Measurements from ENCODE around the gene DGCR8.

DGCR8 gene

DNA sequence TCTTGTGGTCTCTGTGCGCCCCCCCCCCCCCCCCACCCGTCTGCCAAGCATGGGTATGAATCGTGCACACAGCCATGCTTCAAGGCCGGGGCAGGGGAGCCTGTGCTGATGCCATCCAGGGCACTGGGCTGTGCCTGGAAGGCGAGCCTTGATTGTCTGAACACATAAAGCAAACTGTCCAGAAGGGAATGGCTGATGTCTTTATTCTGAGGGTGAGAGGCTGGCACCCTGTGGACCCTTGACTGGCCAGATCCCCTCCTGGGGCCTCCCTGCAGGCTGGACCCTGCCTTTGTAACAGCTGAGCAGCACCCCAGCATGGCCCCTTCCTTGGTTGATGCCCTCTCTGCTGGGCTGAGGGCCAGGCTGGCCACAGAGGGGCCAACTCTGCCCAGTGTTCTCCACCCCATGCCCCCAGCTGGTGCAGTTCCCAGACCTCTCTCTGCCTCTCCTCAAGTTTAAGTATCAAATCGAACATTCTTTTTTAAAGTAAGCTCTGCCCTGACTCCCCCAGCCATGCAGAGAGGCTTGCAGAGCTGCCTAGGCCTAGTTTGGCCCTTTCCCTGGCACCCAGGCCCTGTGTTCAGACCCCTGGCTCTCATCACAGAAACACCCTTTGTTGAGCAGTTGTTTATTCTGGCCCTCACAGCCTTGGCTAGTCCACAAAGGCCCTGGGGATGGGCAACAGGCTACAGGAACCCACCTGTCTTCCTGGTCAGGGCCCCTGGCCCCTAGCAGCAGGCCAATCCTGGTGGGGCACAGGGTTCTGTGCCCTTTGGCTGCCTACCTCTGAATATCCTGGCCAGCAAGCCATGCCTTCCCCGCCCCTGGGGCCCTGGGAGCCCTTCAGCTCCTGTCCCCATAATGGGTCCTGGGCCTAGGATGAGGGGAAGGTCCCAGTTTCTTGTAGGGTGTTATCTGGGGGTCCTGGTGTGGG is 31.9 kb downstream of the DGCR8 start:
- no peak for DNase-seq

DNA sequence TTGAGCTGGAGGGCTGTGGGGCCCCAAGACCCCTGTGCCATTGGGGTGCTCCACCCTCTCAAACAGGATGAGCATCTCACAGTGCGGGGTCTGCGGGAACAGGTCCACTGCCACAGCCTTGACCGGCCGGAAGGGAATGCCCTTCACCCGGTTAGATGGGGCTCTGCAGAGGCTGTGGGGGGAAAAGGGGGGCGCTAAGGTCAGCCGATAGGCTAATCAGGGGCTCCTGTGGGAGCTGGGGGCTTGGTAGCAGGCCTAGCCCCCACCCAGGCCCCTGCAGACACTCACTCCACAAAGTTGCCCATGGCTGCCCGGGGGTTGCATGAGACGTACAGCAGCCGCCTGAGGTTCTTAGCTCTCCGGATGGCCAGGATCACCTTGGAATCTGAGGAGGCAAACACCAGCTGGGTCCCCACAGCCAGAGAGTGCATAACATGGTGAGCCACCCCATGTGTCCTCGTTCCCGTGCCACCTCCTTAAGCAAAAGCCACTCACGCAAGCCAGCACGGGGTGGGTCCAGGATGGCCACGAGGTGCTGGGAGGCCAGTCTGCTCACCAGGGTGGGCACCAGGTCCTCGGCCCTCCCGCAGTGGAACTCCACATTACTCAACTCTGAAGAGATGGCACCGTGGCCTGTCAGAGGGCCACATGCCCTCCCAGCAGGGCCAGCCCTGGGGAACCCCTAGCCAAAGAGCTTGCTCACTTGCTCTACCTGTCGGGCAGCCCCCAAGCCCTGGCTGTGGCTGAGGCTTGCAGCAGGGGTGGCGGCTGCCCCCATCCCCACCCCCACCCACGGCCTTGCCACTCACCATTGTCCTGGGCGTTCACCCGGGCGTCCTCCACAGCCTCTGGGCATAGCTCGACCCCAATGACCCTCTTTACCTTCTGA is 32.8 kb downstream of the DGCR8 start:
- no peak for DNase-seq

DNA sequence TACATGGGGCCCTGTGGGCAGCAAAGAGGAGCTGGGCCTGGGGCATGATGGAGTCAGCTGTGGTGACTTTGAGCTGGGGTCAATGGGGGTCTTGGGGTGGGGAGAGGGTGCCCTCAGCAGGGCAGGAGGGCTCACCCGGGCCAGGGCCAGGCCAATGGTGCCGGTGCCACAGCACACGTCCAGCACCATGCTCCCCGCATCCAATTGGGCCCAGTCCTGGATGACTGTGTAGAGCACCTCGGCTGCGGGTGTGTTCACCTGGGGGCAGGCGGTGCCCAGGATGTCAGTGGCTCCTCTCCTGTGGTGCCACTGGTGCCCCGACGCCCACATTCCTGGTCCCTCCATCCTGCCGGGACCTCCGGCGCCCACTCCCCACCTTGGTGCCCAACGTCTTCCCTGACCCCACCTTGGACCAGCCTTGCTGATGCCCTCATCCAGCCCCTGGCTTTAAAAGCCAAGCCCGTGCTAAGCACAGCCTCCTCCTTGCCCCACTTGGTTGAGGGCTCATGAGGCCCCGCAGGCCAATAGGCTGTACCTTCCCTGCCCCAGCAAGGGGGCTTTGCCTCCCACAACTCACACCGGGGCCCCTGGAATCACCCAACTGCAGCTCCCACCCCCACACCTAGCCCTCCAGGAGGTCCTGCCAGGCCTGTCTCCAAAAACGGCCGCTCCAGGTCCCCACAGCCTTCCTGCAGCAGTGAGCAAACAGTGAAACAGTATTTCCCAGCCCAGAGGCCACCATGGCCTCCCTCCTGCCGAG is 33.7 kb downstream of the DGCR8 start:
- no peak for DNase-seq

DNA sequence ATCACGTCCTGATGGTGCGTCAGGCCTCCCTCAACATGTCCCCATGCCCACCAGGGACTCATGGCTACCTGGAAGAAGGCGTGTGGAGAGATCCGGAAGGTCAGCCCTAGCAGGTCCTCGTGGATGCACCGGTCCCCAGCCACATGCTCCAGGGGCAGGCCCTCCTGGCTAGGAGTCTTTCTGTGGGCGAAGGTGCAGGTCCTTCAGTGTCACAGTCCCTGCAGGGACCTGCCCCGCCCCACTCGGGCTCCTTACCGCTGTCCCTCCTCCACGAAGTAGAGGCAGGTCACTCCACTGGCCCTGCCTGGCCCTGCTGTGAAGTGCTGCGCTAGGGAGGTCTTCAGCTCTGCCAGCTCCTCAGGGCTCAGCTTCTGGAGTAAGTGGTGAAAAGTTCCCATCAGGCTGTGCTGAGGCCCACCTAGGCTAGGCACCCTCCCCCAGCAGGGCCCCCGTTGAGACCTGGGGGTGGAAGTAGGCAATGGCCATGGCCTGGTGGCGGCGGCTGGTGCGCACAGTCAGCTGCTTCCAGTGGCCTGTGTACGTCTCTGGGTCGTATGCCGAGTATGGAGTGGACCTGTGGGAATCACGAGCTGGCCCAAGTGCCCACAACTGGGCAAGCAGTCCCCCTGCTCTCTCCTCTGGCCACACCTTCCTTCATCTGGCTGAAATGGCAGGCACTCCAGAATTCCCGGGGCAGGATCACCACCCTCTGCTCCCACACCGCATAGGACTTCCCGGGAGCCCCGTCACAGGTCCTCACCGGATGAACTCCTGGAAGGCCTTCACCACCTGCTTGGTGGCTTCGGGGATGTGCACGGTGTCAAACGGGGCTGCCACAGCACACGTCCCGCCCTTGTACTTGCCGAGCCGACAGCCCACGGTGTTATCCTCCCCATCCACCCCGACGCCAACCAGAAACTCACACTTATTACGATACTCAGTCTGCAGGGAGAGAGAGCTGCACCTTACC is 34.8 kb downstream of the DGCR8 start:
- DNase-seq: no peak

DNA sequence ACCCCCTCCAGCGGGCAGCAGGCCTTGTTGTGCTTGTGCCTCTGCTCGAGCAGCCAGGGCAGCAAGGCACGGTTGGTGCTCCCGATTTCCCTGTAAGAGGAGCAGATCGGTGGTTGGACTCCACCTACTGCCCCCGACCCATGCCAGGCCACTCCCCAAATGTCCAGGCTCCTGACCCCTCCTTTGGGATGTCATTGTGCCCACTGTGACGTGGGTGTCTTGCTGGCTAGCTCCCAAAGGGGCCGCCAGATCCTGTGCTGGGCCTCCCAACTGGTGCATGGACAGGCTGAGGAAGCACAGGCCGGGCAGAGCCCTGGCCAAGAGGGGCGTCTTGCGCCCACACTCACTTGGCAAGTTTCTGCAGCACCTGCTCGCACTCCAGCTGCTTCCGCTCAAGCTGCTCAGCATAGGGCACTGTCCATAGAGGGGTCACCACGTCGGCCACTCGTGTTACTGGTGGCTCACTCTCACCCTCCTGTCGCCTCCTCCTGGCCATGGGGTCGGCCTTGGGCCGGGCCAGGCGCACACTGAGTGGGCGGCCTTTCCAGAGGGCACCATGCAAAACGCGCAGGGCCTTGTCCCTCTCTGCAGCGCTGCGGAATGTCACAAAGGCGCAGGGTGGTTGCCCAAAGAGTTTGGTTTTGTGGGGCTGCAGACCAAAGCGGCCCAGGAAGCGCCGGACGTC is 35.8 kb downstream of the DGCR8 start, which contains the start of gene RANBP1:
Gene RANBP1, plus strand, starts transcription at position 414 of the 685 bp plus-strand sequence. Its CDS starts 81 bp downstream, at position 495.
- DNase-seq: no peak

DNA sequence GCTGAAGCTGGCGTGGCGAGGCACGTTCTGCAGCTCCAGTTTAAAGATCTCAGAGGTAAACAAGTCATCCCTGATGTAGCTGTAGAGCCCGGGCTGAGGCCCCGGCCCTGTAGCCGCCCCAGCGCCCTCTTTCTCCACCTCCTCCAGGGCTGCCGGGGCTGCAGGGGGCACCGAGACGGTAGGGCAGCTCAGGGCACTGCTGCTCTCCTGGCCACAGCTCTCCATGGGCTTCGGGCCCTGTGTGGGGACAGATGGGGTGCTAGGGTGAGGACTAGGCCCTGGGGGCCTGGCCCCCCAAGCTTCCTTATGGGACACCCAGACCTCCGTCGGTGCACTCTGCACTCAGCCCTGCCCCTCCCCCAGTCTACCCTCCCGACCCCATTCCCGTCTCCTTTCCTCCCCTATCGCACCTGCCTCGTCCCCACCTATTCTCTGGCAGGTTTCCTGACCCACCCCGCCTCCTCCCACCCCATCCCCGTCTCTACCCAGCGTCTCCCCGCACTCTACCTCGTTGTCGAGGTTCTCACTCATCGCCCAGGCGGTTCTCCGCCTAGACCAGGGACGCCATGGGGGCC is 36.4 kb downstream of the DGCR8 start:
- DNase-seq: no peak

DNA sequence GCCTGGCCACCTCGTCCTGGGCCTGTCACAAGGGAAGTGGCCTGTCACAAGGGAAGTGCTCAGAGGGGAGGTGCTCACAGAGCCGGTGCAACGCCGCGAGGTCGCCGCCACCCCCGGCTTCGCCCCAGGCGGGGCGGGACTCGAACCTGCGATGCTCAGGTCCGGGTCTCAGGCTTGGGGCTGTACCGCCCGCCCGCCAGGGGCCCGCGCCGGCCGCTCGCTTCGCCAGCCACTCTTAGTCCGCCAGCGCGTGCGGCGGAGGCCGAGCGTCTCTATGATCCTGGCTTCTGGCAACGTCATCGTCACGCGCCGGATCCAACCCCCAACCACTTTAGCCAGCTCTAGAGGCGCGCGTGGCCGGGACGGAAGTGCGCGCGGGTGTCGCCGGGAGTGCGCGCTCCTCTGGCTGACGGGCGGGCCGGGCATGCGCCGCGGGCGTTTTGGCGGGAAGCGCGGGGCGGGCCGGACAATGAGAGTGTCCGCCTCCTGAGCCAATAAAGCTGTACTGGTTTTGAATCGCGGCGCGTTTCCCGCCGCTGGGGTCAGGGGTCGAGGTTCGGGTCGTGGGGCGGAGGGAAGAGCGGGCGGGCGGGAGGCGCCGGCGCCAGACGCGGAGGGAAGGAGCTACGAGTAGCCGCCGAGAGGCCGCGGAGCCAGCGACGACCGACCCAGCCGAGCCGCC is 37.1 kb downstream of the DGCR8 start, which contains the start of gene TRMT2A:
Gene TRMT2A, minus strand, starts transcription at position 276 of the 682 bp plus-strand sequence. CDS start 320 bp downstream, outside the sequence.
- peak; percentile 96 for DNase-seq

DNA sequence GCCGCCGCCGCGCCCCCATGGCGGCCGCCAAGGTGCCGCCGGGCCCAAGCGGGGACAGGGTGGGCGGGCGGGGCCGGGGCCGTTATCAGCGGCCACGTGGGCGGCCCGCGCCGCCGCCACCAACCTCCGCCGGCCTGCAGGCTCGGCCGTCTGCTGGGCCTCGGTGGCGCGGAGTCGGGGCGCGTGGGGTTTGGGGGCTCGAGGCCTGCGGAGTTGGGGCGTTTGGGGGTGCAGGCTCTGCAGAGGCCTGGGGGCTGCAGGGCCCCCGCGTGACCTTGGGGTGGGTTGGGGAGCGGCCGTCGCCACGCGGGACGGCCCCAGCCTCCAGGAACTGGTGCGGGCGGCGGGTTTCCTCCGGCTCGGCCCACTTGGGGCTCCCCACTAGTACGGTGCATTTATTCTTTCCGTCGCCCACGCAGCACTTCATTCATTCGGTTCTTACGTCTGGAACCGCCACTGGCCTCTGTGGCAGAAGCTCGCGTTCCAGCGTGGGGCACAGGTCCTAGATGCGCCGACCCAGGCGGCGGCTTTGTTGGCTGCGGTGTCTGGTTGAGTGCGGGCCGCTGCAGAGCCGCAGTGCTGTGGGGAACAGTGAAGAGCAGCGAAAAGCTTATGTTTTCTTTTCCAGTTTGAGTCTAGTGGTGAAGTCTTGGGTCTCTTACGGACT is 37.7 kb downstream of the DGCR8 start:
- peak; percentile 77 for DNase-seq

DNA sequence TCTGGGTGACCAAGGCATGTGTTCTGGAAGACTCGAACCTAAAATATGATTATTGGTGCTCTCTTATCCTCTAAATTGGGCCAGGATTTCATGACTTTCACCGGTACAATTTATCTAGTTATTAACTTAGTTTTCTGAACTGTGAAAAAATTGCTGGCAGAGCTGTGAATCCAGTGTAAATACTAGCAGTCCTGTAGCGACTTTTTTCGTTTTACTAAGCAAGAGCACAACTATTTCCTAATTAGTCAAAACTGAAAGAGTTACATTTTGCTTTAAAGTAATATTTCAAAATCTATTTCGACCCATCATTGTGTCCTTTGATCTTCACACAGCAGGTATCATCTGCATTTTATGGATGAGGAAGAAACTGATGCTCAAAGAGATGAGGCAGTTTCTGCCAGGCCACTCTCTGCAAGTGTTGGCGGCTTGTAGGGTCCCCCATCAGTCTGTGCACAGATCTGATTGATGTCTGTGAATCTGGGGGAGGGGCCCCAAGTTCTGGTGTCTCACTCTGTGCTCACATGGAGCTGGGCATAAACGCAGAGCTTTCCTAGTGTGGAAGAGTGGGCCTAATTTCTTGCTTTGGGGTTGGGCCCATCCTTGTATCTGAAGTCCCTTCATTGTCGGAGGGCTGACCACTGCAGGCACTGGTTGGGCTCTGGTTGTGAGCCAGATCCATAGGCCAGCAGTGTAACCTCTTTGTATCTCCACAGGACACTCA is 38.4 kb downstream of the DGCR8 start:
- no peak for DNase-seq

DNA sequence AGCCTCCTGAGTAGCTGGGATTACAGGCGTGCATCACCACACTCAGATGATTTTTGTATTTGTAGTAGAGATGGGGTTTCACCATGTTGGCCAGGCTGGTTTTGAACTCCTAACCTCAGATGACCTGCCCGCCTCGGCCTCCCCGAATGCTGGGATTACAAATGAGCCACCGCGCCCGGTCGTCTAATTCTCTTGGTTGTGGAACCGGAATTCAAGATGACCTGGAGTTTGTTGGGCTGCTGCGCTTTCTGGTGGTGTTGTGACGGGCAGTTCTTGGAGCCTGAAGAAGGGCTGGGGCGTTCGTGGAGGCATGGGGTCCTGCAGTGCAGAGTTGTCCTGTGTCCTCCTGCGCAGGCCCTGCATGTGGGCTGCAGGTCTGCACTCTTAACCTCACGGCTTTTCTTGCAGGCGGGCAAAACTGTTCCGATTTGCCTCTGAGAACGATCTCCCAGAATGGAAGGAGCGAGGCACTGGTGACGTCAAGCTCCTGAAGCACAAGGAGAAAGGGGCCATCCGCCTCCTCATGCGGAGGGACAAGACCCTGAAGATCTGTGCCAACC is 41.9 kb downstream of the DGCR8 start:
- no peak for DNase-seq

DNA sequence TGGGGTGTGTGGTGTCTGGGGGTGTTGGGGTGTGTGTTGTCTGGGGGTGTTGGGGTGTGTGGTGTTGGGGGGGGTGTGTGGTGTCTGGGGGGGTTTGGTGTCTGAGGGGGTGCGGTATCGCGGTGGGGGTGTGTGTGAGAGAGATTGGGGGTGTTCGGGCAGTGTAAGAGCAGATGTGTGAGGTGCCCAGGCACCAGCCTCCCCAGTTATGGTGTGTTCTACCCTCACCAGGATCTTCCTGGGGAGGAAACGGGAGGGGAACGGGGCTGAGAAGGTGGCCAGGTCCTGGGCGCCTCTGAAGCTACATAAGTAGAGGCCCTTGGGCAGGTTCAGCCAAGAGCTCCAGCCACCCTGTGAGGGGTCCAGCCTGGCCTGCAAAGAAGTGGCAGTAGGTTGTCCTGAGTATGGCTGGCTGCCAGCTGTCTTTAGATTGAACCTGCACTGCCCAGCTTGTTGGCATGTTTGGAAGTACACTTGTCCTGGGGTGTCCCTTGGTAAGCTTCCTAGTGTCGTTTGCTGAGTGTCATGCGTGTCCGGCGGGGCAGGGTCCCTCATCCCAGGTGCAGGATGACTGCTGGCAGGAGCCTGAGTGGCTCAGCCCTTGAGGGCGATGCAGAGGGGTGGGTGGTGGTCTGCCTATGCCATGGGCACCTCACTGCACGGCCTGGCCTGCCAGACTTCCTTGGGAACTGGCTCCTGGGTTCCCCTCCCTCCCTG is 43.5 kb downstream of the DGCR8 start:
- no peak for DNase-seq

DNA sequence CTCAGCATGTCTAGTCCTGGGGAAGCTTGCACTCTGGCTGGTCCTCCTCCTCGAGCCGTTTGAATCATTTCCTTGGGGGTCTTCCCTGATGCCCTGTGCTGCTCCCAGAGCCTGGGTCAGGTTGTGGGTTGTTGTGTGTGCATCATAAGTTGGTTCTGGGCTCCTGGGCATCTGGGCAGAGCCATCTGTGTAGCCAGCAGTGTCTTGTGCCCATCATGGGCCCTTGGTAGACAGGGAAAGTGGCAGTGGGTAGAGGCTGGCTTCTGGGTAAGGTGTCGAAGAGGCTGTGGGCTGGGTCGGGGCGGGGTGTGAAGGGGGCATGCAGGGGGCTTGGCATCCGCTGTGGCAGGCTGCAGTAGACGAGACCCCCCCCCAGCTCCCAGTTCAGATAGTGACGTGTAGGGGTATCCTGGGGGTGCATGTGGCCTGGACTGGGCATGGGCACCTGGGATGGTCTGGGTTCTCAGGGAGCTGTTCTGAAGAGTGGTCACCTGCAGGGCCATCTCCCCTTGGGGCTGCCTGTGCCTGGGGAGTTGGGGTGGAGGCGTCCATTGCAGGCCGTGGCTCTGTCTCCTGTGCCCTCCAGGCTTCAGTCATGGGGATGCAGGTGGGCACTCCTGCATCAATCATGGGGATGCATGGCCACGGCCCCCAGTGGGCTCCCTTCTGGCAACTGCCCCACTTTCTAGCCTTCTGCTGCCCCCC is 44.2 kb downstream of the DGCR8 start:
- no peak for DNase-seq

DNA sequence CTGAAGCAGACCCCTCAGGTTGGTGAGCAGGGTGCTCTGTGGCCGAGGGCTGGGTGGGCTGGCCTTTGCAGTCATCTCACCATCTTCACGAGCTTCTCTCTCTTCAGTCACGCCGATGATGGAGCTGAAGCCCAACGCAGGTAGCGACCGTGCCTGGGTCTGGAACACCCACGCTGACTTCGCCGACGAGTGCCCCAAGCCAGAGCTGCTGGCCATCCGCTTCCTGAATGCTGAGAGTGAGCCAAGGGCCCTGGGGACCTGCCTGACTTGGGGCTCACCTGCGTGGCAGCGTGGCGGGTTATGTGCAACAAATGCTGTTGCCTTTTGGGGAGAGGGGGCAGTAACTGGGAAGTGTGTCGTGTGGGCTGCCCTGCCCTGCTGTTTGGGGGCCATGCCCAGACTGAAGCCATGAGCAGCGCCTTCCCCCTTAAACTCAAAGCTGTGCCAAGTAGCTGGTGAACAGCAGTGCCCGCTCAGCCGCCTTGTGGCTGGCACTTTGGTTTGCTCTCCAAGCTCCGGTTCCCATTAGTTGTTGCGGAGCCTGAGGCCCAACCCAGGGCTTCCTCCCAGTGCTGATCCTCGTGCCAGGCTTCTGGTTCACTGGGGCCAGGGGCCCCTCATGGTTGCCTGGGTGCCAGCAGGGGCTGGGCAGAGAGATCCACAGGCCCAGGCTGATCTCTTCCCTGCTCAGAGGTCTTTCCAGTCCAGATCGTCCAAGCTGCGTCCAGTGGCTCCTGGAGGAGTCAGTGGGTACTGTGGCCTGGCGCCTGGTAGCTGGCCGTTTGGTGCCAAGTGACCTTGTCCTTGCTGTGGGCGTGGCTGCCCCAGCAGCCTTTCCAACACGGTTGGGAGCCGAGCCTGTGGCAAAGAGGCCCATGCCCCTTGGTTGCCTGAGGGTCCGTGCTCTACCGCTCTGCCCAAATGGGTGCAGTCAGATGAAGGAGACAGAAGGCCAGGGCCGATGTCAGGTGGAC is 45.4 kb downstream of the DGCR8 start:
- DNase-seq: no peak

DNA sequence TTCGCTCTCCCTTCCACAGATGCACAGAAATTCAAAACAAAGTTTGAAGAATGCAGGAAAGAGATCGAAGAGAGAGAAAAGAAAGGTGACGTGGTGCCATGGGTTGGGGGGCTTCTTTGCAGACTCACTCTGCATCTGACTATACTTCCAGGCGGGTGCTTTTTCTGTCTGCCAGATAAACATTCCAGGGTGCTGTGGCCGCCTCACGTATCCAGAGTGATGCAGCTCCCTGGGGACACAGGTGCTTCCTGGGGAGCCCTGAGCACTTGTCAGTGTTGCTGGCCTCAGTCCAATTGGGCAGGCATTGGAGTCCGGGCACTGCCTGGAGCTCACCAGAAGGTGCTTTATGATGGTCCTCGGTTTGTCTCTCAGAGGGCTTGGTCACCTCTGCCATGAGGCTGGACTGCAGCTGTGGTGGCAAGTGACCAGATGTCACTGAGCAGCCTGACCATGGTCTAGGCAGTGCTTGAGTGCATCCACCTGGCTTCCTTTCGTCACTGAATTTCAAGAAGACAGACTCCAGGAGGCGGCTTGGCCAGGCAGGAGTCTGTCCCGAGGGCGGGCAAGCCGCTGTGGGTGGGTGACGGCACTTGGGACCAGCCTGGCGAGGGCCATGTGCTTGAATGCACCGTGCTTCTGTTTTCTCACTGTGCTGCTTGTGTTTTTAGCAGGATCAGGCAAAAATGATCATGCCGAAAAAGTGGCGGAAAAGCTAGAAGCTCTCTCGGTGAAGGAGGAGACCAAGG is 46.4 kb downstream of the DGCR8 start:
- no peak for DNase-seq
